VCaP (cell line): ENCODE measurements around the gene ADGRD1.

Source experiments
- H3K27ac ChIP-seq: fragments of 450-650 bp; 2 replicates; pipeline ENCODE4 v1.5.1; 2017
- TF ChIP-seq, protein P1 (sequence below): fragments of 450-650 bp; conservative IDR thresholded peaks from 2 replicates; pipeline ENCODE4 v1.5.1; 2017; ENCODE audit warnings: mild to moderate bottlenecking, moderate library complexity

Gene ADGRD1

DNA sequence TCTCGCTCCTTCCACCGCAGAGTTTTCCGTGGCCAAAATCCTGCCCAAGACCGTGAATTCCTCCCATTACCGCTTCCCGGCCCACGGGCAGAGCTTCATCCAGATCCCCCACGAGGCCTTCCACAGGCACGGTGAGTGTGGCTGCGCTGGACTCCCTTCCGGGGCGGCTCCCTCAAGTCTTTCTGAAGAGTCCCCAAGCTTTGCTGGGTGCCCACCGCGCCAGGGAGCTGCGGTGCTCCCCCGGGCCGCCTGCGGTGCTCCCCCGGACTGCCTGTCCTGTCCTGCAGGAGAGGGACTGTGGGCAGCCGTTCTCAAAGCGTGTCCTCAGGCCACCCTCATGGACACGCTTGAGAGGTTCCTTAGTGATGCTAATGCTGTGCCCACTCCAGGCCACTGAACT is 50.5 kb downstream of the ADGRD1 start:
- TF ChIP-seq, protein P1, sequence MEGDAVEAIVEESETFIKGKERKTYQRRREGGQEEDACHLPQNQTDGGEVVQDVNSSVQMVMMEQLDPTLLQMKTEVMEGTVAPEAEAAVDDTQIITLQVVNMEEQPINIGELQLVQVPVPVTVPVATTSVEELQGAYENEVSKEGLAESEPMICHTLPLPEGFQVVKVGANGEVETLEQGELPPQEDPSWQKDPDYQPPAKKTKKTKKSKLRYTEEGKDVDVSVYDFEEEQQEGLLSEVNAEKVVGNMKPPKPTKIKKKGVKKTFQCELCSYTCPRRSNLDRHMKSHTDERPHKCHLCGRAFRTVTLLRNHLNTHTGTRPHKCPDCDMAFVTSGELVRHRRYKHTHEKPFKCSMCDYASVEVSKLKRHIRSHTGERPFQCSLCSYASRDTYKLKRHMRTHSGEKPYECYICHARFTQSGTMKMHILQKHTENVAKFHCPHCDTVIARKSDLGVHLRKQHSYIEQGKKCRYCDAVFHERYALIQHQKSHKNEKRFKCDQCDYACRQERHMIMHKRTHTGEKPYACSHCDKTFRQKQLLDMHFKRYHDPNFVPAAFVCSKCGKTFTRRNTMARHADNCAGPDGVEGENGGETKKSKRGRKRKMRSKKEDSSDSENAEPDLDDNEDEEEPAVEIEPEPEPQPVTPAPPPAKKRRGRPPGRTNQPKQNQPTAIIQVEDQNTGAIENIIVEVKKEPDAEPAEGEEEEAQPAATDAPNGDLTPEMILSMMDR = no peak
- no peak overlapping the region for H3K27ac ChIP-seq

- H3K27ac ChIP-seq = no peak overlapping the region
- TF ChIP-seq, protein P1 = no peak
Measured at GRCh38 chr12:131005161-131006035, 51.7 kb downstream of the ADGRD1 start.

DNA sequence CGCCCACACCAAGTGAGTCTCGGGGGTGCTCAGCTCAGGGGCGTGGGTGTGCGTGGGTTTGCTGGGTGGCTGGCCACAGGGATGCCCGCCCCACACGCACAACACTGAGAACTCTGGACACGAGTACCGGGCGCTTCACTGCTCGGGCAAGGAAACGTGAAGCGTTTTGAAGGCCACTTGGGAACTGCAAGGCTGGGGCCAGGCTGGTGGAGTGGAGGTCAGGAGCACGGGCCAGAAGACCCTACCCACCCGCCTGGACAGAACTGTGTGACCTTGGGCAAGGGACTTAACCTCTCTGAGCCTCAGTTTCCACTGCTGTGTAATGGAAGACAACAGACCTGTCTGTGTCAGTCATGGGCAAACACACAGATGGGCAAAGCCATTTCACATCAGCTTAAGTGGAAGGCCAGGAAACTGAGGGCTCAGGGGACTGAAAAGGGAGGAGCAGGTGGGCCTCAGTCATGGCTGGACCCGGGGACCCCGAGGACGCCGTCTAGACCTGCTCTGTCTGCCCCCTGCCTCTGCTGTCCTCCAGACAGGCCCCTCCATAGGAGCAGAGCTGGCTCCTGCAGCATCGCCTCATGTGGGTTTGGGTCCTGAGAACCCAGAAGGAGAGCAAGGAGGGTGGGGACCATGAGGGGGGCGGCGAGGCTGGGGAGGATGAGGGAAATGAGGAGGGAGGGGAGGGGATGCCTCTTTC is 52.5 kb downstream of the ADGRD1 start:
- TF ChIP-seq, protein P1 = no peak
- H3K27ac ChIP-seq = peak overlapping the region; percentile 47

DNA sequence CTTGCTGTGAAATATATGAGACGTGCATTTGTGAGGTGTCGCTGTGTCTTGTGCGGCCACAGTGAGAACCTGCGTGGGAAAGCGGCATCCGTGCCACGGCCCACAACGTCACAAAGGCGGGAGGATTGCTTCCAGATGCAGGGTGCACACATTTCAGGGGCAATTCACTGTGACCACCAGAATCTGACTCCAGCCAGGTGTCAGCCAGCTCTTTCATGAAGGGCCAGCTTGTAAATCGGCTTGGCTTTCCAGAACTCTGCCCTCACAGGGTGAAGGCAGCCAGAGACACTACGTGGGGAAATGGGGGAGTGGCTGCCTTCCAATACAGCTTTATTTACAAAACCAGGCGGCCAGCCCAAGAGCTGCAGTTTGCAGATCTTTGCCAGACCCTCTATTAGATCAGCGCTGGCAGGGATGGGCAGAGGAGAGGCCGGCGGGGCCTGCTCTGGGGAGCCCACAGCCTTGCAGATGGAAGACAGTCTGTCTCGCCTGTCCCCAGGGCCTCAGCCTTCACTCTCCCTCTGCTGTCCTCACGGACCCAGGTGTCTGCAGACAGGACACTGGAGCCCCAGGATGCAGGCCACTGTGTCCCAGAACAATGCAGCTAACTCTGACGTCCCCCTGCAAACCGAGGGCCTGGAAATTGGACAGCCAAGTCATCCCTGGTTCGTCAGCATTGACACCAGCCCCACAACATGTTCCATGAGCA is 53.5 kb downstream of the ADGRD1 start:
- TF ChIP-seq, protein P1 = peak; percentile 15; the same call in 1 of the 2 replicates

DNA sequence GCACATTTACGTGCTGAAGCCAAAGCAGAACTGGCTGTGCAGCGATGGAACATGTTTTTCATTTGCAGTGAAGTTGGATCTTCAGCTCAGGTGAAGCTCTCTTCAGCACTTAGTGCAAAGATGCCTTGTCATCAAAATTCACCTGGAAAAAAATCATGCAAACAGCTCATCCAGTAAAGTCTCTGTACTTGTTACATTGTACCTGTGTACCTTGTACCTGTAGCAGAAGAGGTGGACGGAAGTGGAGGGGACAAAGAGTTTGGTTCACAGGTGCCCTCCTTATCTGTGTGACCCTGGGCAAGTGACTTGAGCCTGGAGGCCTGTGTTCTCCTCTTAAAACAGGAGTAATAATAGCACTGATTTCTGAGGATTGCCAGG is 54.0 kb downstream of the ADGRD1 start:
- peak overlapping the region; percentile 47 for H3K27ac ChIP-seq
- TF ChIP-seq, protein P1 = no peak

More for the DNA sequence above, 53.5 kb downstream of the ADGRD1 start:
- H3K27ac ChIP-seq = peak overlapping the region; percentile 47

DNA sequence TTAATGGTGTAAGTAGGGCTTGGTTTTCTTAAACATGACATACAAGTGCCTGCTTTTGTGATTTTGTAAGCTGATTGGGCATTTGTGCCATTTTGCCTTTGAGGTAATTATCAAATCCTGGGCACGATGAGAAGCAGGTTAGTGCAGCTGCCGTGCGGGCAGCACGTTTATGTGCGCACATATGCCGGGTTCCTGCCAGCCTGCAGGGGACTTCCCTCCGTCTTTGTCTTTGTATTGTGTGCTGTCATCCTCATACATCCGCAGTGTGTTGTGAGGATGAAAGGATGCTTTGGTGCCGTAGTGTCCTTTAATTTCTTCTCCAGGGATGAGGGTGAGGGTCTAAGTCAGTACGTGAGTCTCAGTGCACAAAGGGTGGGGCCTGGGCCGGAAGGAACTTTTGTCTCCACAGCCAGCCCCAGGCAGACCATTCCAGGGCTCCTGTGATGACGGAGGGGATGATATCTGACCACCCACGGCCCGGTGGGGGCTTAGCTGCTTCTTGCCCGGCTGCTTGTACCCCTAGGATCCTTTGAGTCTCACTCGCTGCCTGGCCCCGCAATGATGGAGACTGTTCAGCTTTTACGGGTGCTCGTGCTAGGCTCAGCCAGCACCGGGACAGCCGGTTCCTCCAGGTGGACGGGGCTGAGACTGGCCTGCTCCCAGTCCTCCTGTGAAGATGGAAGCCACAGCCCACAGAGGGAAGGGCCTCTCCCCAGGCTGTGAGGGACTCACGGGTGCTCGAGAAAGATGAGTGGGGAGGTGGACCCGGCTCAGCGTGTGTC is 54.6 kb downstream of the ADGRD1 start:
- TF ChIP-seq, protein P1 = no peak

More for the DNA sequence above, 54.6 kb downstream of the ADGRD1 start:
- peak overlapping the region; percentile 47 for H3K27ac ChIP-seq
